Dermis lymphatic vessel endothelial cell (primary cell): ENCODE data around the gene HBEGF. TPM values are rescaled to one million over a fixed set of nuclear protein-coding genes. Genes with fewer than 3 reads are reported as not detected.

Experiments used
- total RNA-seq: library from RNA; depleted of rRNA; stranded (reverse); fragments of >200 nt; gene quantifications from 2 replicates; pipeline ENCODE4 v1.2.1, GENCODE V29; 2014

Gene HBEGF, protein sequence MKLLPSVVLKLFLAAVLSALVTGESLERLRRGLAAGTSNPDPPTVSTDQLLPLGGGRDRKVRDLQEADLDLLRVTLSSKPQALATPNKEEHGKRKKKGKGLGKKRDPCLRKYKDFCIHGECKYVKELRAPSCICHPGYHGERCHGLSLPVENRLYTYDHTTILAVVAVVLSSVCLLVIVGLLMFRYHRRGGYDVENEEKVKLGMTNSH
- 10.1 and 39.9 TPM in 2 replicates for total RNA-seq

GRCh38 chr5:140346348-140347221 is at the start of gene HBEGF:
Gene HBEGF (minus strand): TSS chr5:140346603. CDS start chr5:140346328, 275 bp downstream.

GRCh38 chr5:140360101-140360500 is 13.7 kb upstream of the HBEGF start, which contains the start of gene SLC4A9:
Gene SLC4A9 (plus strand): TSS chr5:140360194. CDS start chr5:140360237, 43 bp downstream.

GRCh38 chr5:140302786-140303639 is 43.4 kb downstream of the HBEGF start, which contains the start of gene PFDN1:
Gene PFDN1 (minus strand): TSS chr5:140303101. CDS start chr5:140303073, 28 bp downstream.

Other genes starting within 250 kb of the HBEGF start
- 8.6 and 9.0 TPM in 2 replicates for gene PURA, start 232.5 kb downstream of the HBEGF start, total RNA-seq
- 3.6 and 5.1 TPM in 2 replicates for gene IGIP, start 220.7 kb downstream of the HBEGF start, total RNA-seq
- gene CYSTM1, start 171.4 kb downstream of the HBEGF start, total RNA-seq, result 7.6 and 14.2 TPM in 2 replicates
- gene PFDN1, start 43.5 kb downstream of the HBEGF start, total RNA-seq, result 49.8 and 54.5 TPM in 2 replicates
- not detected in 2 replicates for gene SLC4A9, start 13.6 kb upstream of the HBEGF start, total RNA-seq
- 52.8 and 68.4 TPM in 2 replicates for gene ANKHD1, start 55.2 kb upstream of the HBEGF start, total RNA-seq
- gene EIF4EBP3, start 201.1 kb upstream of the HBEGF start, total RNA-seq, result 1.6 and 2.2 TPM in 2 replicates
- 15.0 and 16.5 TPM in 2 replicates for gene SRA1, start 210.9 kb upstream of the HBEGF start, total RNA-seq
- 5.1 and 6.2 TPM in 2 replicates for gene APBB3, start 218.0 kb upstream of the HBEGF start, total RNA-seq
- 22.3 and 26.7 TPM in 2 replicates for gene SLC35A4, start 218.2 kb upstream of the HBEGF start, total RNA-seq